Erythroblast (primary cell): Measurements from ENCODE around the gene TCF7L2.

Source experiments
- GATA1 ChIP-seq: IDR thresholded peaks from 2 replicates; pipeline ENCODE4 v1.6.1; 2011; ENCODE audit warnings: low read depth, mild to moderate bottlenecking, control low read depth, low read length, moderate library complexity
- POLR2A ChIP-seq: IDR thresholded peaks from 2 replicates; pipeline ENCODE4 v1.6.1; 2011; ENCODE audit warnings: mild to moderate bottlenecking, low read length

GRCh38 chr10:113140143-113141011, 190.3 kb downstream of the TCF7L2 start:
- no peak for TF ChIP-seq POLR2A
- no peak for TF ChIP-seq GATA1
